Vagina (tissue), 2 donors: ENCODE data around the gene SLC7A6.

Source experiments
- POLR2A ChIP-seq, 2 donors: fragments of 450-650 bp; IDR thresholded peaks; one replicate each; pipeline ENCODE4 v1.6.1; 2017; ENCODE audit warnings: antibody characterized with exemption in 2 of 2, mild to moderate bottlenecking in 2 of 2, moderate library complexity in 2 of 2
- TF ChIP-seq, protein P1 (sequence below), 3 experiments: fragments of 450-650 bp in 2 of 3; fragments of 200-600 bp in 1 of 3; sonication (generic) in 1 of 3; IDR thresholded peaks; one replicate each; pipeline ENCODE4 v1.5.1; 2017 to 2019; ENCODE audit warnings: antibody characterized with exemption in 3 of 3, mild to moderate bottlenecking in 2 of 3, moderate library complexity in 2 of 3

DNA sequence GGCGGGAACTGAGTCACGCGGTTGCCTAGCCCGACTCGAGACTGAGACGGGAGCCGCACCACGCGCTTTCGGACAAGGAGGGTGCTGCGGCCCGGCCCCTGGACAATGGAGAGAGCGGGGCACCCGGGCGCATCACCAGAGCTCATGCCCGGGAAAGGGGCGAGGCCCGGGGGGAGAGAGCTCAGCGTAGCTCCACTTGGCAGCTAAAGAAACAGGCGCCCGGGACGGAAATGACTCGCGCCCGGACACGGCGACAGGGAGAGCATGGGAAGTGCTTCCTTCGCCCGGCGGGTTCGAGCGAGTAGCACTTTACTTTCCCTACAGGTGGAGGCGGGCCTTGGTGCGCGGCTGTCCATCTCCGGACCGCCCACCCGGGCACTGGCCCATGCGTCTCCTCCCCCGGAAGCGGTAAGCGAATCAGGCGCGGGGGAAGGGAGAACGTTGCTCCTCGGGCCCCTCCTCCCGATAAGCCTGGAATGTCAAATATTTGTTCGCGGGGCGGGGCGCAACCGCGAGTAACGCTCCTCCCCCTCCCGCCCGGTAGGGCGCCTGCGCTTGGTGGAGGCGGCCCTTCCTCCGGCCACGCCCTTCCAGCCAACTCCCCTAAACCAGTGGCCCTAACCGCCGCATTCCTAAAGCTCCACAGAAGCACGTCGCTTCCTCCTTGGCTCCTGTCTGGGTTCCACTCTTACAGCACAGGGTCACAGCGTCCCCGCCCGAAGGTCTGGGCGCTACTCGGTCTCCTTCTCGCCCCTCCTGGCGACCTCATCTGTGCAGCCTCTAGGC lies 26.9 kb upstream of the SLC7A6 start:
- TF ChIP-seq POLR2A (IDR thresholded peaks at IDR 0.05) = peak in 1 of 2 donors; percentile 83
- TF ChIP-seq, protein P1, sequence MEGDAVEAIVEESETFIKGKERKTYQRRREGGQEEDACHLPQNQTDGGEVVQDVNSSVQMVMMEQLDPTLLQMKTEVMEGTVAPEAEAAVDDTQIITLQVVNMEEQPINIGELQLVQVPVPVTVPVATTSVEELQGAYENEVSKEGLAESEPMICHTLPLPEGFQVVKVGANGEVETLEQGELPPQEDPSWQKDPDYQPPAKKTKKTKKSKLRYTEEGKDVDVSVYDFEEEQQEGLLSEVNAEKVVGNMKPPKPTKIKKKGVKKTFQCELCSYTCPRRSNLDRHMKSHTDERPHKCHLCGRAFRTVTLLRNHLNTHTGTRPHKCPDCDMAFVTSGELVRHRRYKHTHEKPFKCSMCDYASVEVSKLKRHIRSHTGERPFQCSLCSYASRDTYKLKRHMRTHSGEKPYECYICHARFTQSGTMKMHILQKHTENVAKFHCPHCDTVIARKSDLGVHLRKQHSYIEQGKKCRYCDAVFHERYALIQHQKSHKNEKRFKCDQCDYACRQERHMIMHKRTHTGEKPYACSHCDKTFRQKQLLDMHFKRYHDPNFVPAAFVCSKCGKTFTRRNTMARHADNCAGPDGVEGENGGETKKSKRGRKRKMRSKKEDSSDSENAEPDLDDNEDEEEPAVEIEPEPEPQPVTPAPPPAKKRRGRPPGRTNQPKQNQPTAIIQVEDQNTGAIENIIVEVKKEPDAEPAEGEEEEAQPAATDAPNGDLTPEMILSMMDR (IDR thresholded peaks at IDR 0.05) = peak in 2 of 3 experiments; percentile 13 to 14
